ENCODE data around the gene KIFBP.
"Not testable (repeated sequence)": the region's sequence is repeated elsewhere in the genome, so short reads cannot be mapped to it uniquely, and the experiment has no call there.

The KIFBP gene

DNA sequence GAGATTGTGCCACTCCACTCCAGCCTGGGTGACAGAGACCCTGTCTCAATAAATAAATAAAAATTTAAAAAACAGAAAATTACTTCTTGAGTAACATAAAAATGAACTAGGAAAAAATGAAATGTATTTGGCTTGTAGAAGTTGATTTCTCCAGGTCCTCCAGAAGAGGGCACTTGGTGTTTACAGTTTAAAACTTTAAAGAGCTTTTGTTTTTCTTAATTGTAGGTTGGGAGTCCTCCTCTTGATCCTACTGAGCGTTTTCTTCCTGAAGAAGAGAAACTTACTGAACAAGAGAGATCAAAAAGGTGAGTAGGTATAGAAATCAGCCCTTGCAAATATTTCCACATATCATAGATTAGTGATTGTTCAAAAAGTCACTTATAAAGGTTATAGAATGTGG lies 16.2 kb downstream of the KIFBP start:
- DNase-seq = no peak

DNA sequence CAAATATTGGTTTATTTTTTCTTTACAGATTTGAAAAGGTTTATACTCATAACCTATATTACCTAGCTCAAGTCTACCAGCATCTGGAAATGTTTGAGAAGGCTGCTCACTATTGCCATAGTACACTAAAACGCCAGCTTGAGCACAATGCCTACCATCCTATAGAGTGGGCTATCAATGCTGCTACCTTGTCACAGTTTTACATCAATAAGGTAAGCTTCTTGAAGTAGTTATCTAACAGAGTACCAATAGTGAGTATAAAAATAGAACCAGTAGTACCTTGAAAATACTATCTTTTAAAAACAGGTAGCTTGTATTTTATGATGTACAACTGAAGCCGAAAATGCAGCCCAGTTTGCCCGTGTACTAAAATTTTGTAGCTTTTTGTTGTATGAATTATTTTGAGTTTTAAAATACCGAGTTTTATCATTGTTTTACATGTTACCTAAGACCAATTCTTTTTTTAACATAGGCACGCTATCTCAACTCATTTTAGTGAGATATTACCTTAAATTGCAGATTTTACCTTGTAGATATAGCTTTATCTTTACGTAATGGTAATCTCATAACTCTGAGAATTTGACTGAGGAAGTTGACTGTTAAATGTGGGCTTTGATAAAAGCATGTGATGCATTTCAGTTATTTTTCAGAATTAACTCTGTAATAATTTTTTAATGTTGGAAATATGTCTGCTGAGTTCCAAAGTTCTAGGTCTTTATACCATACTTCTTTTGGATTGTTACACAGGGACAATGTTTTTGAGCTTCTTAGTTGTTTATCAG lies 17.3 kb downstream of the KIFBP start:
- no peak for DNase-seq

DNA sequence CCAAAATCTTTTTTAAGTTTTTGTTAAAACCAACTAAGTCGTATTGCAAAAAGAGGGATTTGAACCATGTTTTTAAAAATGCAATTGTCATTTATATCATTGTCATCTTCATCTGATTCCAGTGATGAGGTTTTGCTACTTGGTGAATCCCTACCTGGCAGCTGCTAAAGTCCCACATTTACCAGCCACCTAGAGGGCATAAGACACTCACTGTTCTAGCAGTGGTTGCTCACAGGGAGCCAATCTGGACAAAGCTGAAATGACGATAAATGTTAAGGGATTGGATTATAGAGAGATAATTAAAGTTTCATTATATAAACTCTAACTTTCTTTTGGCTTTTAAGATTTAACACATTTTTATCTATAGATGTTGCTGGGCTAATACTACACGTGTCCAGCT lies 18.7 kb downstream of the KIFBP start:
- DNase-seq = no peak

DNA sequence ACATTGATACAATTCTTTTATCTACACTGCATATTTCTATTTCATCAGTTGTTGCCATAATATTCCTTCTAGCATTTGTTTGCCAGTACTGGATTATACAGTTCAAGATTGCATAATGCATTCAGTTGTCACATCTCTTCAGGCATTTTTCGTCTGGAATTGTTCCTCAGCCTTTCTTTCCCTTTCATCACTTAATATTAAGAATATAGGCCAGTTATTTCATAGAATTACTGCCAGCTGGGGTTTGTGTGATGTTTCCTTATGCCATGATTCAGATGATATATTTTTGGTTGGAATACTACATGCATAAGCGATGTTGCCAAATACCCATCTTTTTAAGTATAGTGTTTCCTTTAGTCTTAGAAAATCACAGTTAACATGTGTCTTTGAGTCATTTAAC lies 20.8 kb downstream of the KIFBP start:
- no peak for DNase-seq

DNA sequence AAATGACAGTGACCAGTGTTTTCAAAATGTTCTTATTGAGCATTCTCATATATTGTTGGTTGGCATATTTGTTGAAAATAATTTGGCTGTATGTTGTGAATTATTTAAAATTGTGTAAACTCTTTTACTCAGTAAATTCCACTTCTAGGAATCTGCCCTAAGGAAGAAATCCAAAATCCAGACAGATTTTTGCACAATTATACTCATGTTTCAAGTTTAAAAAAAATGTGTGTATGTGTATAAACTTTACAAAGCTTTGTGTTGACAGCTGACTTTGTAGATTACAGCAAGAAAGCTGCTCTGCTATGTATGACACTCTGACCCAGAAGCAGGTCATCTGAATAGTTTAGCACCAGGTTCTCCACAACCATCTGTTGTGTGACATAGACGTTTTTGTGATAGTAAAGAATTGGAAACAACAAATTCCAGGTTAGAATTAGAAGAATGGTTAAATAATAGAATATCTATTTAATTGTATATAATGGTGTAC lies 21.6 kb downstream of the KIFBP start:
- DNase-seq = no peak

DNA sequence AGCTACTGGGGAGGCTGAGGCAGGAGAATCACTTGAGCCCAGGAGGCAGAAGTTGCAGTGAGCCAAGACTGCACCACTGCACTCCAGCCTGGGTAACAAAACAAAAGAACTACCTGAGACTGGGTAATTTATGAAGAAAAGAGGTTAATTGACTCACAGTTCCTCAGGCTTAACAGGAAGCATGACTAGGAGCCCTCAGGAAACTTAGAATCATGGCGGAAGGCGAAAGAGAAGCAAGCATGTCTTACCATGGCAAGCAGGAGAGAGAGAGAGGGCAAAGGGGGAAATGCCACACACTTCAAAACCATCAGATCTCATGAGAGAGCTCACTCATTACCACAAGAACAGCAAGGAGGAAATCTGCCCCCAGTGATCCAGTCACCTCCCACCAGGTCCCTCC lies 24.2 kb downstream of the KIFBP start:
- not testable (repeated sequence) for DNase-seq

DNA sequence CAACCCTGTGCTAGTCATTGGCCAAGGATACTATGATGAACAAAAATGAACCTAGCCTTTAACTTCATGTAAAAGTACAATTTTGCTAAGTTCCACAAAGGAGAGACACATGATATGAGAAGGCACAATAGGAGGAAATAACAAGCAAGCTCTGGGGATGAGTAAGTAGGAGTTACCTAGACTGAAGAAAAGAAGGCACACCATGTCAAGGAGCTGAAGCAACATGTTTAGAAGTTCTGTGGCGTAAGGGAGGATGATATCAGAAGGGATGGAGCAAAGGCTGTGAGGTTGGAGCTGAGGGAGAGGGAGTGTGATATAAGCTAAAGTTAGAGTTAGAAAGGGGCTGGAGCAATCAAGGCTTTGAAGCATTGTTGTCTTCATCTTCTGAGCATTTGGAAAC lies 25.6 kb downstream of the KIFBP start:
- DNase-seq = no peak

DNA sequence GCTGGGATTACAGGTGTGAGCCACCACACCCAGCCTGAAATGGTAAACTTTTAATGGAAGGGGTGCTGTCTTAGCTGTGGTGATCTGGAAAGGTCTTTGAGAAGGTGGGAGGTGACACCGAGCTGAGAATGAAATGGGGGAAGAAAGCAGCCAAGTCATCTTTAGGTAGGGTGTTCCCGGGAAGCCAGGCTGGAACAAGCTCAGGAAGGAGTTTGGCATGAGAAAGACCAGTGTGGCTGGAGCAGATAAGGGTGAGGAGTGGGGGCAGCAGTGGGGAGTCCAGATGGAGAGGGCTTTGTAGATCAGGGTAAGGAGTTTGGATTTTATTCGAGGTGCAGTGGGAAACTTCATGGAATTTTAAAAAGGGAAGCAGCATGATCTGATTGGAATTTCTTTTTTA lies 30.0 kb downstream of the KIFBP start:
- no peak for DNase-seq

DNA sequence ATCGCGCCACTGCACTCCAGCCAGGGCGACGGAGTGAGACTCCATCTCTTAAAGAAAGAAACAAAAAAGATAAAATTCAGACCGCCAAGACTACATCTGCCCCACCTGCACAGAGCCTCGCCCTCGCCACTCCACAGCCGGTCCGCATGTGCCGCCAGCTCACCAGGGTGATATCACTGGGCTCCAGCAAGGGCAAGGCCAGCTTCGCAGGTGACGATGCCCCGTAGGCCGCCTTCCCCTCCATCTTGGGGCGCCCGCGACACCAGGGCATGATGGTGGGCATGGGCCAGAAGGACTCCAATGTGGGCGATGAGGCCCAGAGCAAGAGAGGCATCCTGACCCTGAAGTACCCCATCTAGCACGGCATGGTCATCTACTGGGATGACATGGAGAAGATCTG lies 34.0 kb downstream of the KIFBP start:
- DNase-seq = no peak

DNA sequence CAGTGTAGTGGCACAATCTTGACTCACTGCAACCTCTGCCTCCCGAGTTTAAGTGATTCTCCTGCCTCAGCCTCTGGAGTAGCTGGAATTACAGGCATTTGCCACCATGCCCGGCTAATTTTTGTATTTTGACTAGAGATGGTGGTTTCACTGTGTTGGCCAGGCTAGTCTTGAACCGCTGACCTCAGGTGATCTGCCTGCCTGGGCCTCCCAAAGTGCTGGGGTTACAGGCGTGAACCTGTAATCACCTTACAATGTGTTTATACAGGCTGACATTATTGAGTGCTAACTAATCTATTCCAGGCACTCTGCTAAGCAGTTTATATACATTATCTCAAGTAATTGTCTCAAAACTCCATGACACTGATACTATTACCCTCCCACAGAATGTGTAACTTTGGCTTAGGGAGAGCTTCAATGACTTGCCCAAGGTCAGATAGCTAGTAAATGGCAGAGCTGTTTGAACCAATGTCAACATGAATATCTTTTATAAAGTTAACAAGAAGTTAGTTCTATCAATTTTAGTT lies 36.8 kb downstream of the KIFBP start:
- DNase-seq = no peak

DNA sequence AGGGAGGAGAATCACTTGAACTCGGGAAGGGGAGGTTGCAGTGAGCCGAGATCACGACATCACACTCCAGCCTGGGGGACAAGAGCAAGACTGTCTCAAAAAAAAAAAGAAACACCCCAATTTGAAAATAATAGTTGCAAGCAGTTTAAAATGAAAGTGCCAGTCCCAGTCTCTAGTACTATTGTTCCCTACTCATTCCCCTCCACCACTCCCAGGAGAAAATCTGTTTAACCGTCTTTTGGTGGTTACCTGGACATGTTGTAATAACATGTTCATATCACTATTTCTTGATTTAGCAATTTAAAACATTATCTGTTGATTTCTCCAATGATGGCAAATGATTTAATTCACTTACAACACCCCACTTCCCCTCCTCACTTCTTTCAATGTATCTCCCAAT lies 44.7 kb downstream of the KIFBP start:
- DNase-seq = no peak

DNA sequence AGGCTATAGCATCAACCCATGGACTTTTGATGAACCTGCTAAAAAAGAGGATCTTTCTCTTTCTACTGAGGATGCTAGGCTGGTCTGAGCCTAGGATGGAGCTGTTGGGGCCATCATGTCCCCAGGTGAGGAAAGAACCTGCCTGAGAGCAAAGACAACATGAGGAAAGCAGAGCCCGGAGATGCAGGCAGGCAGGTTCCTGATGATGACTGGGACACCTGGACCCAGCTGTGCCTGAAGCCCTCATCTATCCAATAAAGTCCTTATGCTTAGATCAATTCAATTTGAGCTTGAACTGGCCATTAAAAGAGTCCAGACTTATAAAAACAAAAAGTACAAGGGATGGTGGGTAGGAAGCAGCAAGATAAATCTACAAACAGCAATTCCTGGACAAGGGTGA lies 48.9 kb downstream of the KIFBP start:
- no peak for DNase-seq

DNA sequence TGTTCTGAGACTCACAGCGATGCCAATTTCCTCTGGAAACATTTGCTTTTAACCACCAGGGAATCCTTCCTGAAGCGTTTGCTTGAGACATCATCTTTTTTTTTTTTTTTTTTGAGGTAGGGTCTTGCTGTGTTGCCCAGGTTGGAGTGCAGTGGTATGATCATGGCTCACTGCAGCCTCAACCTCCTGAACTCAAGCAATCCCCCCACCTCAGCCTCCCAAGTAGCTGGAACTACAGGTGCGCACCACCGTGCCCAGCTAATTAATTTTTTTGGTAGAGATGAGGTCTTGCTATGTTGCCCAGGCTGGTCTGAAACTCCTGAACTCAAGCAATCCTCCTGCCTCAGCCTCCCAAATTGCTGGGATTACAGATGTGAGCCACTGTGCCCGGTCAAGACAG lies 52.3 kb downstream of the KIFBP start:
- DNase-seq = not testable (repeated sequence)

DNA sequence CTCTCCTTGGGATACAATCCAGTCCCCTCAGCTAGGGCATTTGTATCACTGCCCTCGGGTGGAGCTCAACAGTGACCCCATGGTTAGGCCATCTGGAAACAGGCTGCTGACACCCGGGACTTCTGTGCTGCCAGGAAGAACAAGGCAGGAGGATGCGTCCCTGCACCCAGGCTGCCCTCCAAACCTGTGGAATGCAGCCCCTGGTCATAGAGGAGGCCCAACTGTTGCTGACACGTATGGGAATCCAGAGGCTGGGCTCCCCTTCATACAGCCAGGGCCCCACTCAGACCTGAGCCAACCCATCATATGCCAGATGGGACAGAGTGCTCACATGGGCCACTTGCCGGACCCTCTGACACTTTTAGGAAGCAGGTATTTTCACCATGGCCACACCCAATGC lies 53.8 kb downstream of the KIFBP start:
- DNase-seq = no peak

DNA sequence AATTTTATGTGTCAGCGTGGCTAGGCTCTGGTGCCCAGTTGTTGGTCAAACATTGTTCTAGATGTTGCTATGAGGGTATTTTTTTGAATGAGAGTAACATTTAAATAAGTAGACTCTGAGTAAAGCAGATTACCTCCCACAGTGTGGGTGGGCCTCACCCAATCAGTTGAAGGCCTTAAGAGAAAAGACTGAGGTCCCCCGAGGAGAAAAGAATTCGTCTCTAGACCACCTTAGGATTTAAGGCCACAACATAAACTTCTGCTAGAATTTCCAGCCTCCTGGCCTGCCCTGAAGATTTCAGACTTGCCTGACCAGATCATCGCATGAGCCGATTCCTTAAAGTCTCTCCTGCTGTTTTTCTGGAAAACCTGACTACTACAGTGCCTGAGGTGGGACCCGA lies 54.2 kb downstream of the KIFBP start:
- DNase-seq = no peak

DNA sequence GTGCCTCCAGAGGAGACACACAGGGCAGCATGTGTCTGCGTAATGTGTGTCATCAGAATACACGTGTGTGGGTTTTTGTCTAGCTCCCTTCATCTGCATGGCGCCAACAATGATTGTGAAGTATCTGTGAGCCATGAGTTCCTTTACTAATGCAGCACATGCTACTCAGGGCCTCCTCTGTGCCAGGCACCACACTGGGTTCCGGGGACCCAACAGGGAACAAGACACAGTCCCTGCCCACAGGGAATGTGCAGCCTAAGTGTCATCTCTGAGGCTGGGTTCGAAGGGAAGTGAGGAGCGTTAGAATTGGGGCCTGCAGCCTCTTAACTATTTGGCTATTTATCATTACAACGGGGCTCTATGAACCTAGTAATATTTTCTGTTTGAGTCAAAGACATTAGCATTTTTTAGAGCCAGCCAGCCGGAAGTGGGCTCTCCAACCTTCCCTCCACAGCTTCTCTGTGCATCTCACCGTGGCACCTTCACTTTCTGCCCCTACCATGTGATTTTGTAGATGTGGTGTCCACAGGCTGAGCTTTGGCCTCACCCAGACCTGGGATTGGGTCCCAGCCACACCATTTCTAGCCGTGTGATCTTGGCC lies 55.4 kb downstream of the KIFBP start:
- no peak for DNase-seq

DNA sequence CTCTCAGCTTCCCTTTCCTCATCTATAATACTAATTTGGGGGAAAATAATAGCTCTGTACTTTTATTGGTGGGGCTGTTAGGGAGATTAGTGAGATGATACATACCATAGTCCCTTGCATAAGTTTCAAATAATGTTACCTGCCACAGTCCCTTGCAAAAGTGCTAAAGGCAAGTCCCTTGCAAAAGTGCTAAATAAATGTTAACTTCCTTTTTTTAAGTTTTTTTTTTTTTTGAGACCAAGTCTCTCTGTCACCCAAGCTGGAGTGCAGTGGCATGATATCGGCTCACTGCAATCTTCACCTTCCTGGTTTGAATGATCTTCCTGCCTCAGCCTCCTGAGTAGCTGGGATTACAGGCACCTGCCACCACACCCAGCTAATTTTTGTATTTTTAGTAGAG lies 55.9 kb downstream of the KIFBP start:
- no peak for DNase-seq

DNA sequence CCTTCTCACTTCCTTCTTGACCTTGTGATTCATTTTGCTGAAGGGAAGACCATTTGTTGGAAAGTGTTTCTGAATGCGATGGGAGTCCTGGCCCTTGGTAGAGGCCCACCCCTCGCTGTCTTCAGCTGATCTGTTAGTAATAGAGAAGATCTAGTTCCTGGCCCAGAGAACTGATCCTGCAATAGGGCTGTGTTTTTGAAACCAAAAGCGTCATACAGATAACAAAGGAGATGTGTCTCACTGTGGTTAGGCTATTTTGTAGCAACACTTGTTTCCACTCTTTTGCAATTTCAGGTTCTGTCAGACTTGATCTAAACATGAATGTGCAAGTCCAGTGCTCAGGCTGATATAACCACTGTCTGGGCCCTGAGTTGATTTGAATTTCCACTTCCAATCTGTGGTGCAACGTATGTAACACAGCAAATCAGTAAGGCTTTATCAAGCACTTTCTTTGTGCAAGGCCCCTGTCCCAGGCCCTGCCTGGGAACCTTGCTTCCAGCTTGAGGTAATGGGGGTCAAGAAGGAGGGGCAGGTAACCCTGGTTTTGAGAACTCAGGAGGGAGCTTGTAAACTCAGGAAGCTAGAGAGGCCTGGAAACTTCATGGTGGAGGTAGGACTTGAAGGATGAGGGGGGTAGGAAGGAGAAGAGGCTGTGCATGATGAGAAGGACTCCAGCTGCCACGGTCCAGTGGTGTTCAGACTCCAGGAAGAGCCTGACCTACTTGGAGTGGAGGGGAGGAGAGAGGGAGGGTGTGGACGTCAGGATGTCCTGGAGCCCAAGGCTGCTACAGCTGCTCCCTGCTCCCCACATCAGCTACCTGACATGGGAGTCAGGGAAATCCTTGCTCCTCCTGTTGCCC lies 57.1 kb downstream of the KIFBP start:
- DNase-seq = no peak

DNA sequence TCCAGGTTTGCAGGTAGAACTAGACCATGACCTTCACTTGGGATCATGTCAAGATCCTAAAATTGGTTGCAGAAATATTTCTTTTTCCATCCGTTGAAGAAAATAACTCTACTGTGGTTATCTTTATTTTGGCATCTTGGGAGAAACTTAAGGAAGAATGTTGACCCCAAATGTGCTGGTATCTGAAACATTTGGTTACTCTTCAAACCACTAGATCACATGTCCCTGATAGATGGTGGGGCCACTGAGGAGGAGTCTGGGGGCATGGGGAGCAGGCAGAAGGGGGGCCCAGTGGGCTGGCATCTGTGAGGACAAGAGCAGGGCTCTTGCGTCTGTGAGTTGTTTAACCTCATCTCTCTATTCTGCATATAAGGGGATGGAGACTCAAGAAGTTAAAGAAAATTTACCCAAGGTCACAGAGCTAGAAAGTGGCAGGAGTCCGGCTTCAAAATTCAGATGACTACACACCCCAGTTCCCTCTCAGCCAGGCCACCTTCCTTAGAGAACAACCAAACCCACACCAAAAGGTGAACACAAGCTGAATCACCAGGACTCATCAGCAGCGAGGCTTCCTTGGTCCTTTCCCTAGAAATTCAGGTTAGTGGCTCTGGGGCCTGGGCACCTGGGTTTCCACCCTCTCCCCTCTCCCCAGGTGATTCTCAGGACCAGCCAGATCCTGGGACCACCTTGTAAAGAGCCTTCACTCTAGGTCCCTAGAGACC lies 58.7 kb downstream of the KIFBP start:
- DNase-seq = no peak

DNA sequence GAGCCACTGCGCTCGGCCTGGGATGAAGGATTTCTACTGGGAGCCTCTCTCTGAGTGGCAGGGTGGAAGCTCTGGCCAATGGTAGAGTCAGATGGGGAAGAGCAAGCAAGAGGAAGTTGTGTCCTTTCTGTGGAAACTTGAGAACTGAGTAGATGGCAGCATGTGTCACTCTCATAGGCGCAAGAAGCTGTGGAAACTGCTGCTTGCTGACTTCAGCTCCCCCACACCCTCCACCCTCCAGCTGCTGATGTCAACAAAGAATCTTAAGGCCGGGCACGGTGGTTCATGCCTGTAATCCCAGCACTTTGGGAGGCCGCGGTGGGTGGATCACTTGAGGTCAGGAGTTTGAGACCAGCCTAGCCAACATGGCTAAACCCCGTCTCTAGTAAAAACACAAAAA lies 59.5 kb downstream of the KIFBP start:
- no peak for DNase-seq

DNA sequence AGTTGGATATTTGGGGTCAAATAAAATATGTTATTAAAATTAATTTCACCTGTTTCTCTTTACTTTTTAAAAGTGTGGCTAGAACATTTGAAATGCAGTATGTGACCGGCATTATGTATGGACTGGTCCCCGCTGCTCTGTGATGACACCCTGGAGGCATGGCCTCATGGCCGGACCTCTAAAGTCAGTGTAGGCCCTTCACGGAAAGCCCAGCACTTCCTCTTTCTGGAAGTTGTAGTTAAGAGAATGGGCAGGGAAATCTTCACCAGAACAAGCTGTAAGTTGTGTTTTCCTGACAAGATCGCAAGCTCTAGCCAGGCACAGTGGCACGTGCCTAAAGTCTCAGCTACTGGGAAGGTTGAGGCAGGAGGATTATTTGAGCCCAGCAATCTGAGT lies 61.0 kb downstream of the KIFBP start:
- no peak for DNase-seq

DNA sequence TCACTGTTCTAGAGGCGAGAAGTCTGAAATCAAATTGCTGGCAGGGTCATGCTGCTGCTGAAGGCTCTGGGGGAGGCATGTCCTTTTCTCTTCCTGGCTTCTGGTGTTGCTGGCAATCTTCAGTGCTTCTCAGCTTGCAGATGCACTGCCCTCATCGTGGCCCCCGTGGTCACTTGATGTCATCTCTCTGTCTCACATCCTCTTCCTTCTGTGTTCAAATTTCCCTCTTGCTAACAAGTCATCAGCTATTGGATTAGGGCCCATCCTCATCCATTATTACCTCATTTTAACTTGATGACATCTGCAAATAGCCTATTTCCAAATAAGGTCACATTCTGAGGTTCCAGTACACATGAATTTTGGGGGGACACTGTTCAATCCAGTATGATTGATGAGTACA lies 62.7 kb downstream of the KIFBP start:
- DNase-seq = no peak

Measured in cerebellar nuclear complex (tissue), 1 donor.